GM12865 (cell line): ENCODE measurements around the gene SAMD13.

Experiments
- DNase-seq: peaks from one replicate; pipeline ENCODE4 v3.0.0; 2010; ENCODE audit warnings: low read depth
- H3K4me3 ChIP-seq: 2 replicates; pipeline ENCODE4 v1.5.1; 2011; ENCODE audit warnings: mild to moderate bottlenecking, low read depth, low read length, control low read depth
- TF ChIP-seq, protein P1 (sequence below): IDR thresholded peaks from 2 replicates; pipeline ENCODE4 v1.5.1; 2011; ENCODE audit warnings: low read length, control low read depth, low read depth, inconsistent platforms; ENCODE audit not compliant: insufficient read depth; ENCODE audit errors: missing control alignments

SAMD13 gene

DNA sequence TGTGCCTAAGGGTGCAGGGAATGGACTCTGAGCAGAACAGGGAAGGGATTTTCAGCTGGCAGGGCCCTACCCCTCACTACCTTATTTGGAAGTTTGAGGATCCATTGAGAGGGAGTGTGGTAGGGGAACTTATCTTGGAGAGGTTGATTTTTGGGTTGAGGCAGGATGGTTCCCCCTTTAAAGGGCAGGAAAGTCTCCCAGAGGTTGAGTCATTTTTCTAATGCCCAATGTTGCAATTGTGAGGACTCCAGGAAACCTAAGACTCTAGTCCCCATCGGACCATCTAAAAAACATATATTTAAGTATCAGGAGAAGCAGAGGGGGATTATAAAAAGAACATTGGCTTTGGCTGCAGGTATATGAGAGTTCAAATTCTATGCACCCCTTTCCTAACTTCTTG is 47.3 kb downstream of the SAMD13 start:
- TF ChIP-seq, protein P1, sequence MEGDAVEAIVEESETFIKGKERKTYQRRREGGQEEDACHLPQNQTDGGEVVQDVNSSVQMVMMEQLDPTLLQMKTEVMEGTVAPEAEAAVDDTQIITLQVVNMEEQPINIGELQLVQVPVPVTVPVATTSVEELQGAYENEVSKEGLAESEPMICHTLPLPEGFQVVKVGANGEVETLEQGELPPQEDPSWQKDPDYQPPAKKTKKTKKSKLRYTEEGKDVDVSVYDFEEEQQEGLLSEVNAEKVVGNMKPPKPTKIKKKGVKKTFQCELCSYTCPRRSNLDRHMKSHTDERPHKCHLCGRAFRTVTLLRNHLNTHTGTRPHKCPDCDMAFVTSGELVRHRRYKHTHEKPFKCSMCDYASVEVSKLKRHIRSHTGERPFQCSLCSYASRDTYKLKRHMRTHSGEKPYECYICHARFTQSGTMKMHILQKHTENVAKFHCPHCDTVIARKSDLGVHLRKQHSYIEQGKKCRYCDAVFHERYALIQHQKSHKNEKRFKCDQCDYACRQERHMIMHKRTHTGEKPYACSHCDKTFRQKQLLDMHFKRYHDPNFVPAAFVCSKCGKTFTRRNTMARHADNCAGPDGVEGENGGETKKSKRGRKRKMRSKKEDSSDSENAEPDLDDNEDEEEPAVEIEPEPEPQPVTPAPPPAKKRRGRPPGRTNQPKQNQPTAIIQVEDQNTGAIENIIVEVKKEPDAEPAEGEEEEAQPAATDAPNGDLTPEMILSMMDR: no peak
- no peak overlapping the region for H3K4me3 ChIP-seq
- no peak for DNase-seq

DNA sequence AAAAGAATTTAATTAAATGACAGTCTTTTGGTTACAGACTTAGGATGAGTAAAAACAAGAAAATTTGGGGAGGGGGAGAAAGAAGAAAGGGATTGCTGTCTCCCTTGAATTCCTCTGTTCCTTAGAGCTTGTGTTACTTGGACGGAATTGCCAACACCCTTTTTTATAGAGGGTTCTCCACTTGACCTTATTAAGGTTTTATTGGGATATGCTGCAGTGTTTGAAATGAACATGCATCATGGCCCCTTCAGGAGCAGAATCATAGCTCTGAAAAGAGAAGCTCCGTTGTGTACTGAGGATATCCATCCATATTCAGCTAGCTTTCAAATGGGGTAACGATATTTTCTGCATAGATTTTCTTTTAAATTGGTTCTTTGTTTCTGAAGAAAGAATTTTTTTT is 48.6 kb downstream of the SAMD13 start:
- TF ChIP-seq, protein P1: no peak
- DNase-seq: no peak

DNA sequence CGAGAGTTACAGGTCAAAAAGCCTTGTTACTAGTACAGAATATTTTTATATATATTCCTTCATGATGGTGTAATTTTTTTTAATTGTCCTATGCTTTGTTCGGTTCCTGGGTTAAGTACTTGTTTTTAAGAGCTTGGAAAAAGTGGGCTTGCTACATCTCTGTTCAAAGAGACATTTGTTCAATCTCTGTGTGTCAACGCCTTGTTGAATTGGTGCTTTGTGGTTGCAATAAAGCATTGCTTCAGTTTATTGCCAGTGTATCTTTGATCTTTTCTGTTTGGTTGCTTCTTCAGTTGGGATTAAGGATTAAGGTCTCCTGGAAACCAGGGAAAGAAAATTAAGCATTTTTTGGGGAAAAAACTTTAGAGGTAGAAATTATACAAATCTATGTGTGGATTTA is 49.0 kb downstream of the SAMD13 start:
- H3K4me3 ChIP-seq: no peak overlapping the region
- TF ChIP-seq, protein P1: no peak
- DNase-seq: no peak

More for the DNA sequence above, 48.6 kb downstream of the SAMD13 start:
- no peak overlapping the region for H3K4me3 ChIP-seq

DNA sequence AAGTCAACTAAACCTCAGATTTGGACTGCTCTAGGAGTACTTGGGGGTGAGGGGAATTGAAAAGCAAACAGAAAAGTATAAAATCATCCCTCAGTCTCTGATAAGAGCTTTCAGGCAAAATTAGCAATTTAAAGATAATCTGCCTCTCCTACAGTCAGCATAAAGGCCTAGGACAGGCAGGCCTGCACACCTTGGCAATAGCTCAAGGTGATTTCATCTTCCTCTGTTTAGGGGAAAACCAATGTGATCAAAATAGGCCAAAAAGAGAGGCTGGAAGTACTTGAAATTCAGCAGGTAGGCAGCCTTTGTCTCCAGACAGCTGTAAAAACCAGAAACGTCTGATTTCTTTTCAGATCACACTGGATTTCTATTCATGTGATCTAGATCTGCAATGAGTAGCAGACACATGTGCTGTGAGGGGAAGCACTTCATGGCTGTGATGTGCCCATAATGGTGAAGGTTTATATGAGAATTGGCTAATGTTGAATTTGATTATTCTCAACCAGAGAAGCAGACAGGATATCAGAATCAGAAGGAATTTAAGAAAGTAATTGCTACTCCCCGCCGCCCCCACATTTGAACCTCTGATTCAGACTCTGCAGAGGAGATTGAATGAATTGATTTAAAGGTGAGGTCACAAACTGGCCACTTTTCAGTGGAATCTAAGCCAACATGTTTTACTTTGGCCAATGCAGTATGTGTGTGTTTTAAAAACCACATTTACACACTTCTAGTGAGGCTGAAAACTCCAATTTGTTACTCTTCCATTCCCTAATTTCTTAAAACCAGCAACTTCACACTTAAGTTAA is 51.0 kb downstream of the SAMD13 start:
- TF ChIP-seq, protein P1: no peak
- no peak overlapping the region for H3K4me3 ChIP-seq
- DNase-seq: no peak

DNA sequence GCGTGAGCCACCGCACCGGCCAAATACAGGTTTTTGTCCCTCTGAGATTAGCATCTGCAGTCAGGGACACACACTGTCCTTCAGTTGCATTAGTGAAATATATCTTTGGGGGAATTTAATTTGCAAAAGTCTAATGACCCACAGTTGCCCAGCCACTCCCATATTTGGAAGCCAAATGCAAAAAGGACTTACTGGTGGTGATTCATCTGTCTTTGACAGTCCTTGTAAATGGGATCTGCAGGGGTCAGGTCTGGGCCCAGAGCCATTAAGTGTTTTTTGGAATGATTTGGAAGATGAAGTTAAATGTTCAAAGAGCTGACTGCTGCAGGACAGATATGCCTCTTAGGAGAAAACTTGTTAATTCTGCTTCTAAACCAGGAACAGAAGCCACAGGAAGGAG is 52.2 kb downstream of the SAMD13 start:
- no peak for DNase-seq
- H3K4me3 ChIP-seq: no peak overlapping the region
- TF ChIP-seq, protein P1: no peak

DNA sequence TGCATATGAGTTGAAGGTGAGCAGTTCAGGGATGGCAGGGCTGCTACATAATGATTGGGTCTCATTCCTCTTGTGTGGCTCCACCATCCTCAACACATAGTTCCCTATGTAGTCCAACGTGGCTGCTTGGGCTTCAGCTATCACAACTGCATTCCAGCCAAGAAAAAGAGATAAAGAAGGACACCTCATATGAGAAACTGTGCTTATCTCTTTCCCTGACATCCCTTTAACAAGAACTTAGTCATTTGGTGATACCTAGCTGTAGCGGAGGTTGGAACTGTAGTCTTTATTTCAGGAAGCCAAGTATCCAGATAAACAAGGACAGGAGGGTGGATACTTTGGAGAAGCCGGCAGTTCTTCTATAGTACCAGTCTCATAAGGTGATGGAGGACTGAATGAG is 54.0 kb downstream of the SAMD13 start:
- no peak for DNase-seq
- TF ChIP-seq, protein P1: no peak
- H3K4me3 ChIP-seq: no peak overlapping the region

DNA sequence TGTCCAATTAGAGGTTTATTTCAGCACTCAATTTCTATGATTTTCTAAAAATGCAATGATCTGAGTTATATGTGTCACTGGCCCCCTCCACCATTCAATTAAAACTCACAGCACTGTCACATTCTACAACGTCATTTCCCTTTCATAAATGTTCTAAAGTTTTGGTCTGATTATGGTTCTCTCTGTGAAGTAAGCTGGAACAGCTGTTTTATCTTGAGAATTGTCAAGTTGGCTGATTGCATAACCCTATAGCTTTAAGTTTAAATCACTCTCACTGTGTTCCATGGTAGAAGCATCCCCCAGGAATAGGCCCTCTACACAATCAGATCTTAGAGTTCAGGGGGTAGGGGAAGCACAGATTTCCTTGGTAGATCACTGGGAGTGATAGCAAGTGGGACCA is 55.4 kb downstream of the SAMD13 start:
- DNase-seq: no peak
- TF ChIP-seq, protein P1: no peak
- H3K4me3 ChIP-seq: no peak overlapping the region
